ENCODE results near the gene IGSF9B.

GRCh38 chr11:133939558-133939957, 17.2 kb downstream of the IGSF9B start:
- TF ChIP-seq CREB5 (CRISPR knock-in tag; IDR thresholded peaks at IDR 0.05; ENCODE audit: low read depth) = no peak
- TF ChIP-seq CSDC2 (CRISPR knock-in tag; IDR thresholded peaks at IDR 0.05) = no peak
- no peak for TF ChIP-seq PATZ1 (CRISPR knock-in tag; IDR thresholded peaks at IDR 0.05; ENCODE audit: borderline replicate concordance)
- TF ChIP-seq ZFP3 (CRISPR knock-in tag; IDR thresholded peaks at IDR 0.05) = no peak
- TF ChIP-seq RARB (CRISPR knock-in tag; IDR thresholded peaks at IDR 0.05) = no peak
- no peak for TF ChIP-seq TOX (CRISPR knock-in tag; IDR thresholded peaks at IDR 0.05; ENCODE audit: borderline replicate concordance)
